BLaER1 treated with 17β-estradiol and CSF1 and Interleukin-3, amounts not matched to agents 10 nM and 100 nM (cell line): Measurements from ENCODE around the gene FBXW10B.
A peak's percentile ranks its signal among the peaks of the same experiment; 100 is the strongest.
"Not testable (repeated sequence)": the region's sequence is repeated elsewhere in the genome, so short reads cannot be mapped to it uniquely, and the experiment has no call there.

Experiments used
- H3K27ac ChIP-seq, 11 experiments: shearing (Covaris generic); formaldehyde crosslinking; 2 replicates each; pipeline ENCODE4 v1.8.1; 2022
- H3K27me3 ChIP-seq, 11 experiments: shearing (Covaris generic); formaldehyde crosslinking; 2 replicates each; pipeline ENCODE4 v1.8.1; 2022
- H3K36me3 ChIP-seq, 11 experiments: shearing (Covaris generic); formaldehyde crosslinking; 2 replicates each; pipeline ENCODE4 v1.8.1; 2022
- H3K4me1 ChIP-seq, 10 experiments: shearing (Covaris generic); formaldehyde crosslinking; 2 replicates each; pipeline ENCODE4 v1.8.1; 2022
- H3K4me2 ChIP-seq, 11 experiments: shearing (Covaris generic); formaldehyde crosslinking; 2 replicates each; pipeline ENCODE4 v1.8.1; 2022
- H3K4me3 ChIP-seq, 10 experiments: shearing (Covaris generic); formaldehyde crosslinking; 2 replicates each; pipeline ENCODE4 v1.8.1; 2022
- H3K9ac ChIP-seq, 11 experiments: shearing (Covaris generic); formaldehyde crosslinking; 2 replicates each; pipeline ENCODE4 v1.8.1; 2022
- H3K9me3 ChIP-seq, 11 experiments: shearing (Covaris generic); formaldehyde crosslinking; replicated peaks in 1 of 11; 2 replicates each; pipeline ENCODE4 v1.8.1; 2022
- H4K20me1 ChIP-seq, 11 experiments: shearing (Covaris generic); formaldehyde crosslinking; 2 replicates each; pipeline ENCODE4 v1.8.1; 2022
- Cebpa-rat ChIP-seq, 11 experiments: shearing (Covaris generic); IDR thresholded peaks; 2 replicates each; pipeline ENCODE4 v1.8.1; 2022

FBXW10B gene

DNA sequence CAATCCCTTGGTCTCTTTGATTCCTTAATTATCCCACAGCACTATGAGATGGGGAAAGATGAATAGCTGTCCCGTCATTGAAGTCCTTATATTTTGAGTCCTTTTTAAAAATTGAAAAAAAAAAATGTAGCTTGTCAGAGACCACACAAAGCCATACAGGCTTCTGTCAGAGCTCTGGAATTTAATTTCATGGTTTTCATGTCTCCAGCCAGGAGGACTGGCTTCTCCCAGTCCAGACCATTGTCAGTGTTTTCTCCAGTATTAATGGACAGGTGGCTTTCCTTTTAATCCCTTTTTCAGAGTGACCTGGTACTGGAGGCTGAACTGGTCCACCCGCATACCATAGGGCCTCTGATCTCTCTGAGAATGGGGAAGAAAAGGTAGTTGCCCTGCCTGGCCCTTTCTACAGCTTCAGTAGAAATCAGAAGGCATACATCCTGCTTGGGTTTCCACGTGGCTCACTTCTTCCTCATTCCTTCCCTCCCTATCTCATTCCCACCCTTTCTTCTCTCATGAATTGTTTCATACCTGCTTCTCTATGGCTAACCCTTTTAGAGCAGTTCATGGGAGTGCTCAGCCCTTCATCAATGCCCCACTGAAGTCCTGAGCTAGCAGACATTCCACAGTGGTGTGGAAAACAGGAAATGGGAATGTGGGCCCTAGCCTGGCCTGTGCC, 35.5 kb upstream of the FBXW10B start:
- peaks cover 25 to 32% (median 26%) of the 10 kb centered on the region in 10 experiments for H3K4me1 ChIP-seq

DNA sequence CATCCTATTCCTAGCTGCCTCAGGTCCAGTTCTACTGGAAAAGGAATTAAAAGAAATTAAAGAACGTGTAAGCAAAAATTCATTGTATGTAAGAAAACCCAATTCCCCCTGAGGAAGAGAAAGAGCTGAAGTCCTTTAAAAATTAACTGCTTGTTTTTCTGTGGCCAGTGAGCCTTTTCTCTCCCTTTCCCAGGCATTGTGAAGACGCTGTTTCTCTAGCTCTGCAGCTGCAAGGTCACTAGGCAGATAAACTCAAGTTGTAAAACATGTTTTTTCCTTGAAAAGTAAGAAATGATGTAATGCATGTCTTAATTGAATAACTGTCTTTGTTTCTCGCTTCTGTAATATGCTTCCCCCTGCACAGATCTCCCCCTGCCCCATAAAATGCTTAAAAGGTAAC, 34.9 kb upstream of the FBXW10B start:
- peaks cover 30 to 36% (median 31%) of the 10 kb centered on the region in 10 experiments for H3K4me1 ChIP-seq

More for the DNA sequence above, 35.5 kb upstream of the FBXW10B start:
- Histone ChIP-seq H3K9ac (no peak overlapping the region), H3K4me2 (peak overlapping the region in 3 of 11 experiments; percentile 5 to 21 (median 5); a peak in 2 of 22 replicates), H3K36me3 (peaks cover 0 to 23% (median 3%) of the 10 kb centered on the region in 11 experiments; a peak in 3 of 22 replicates), H4K20me1 (no peaks in the 10 kb centered on the region), H3K27me3 (no peaks in the 10 kb centered on the region), H3K4me3 (no peak overlapping the region), H3K9me3 (no peaks in the 10 kb centered on the region), H3K27ac (no peak overlapping the region)
- no peak for TF ChIP-seq Cebpa-rat (IDR thresholded peaks at IDR 0.05)

GRCh38 chr17:15652960-15653359, 33.5 kb upstream of the FBXW10B start:
- Histone ChIP-seq H3K36me3 (0 out of 22 replicates have a peak, but pooled peaks cover 0 to 10% (median 0%) of the 10 kb centered on the region in 11 experiments), H3K4me1 (peaks cover 30 to 36% (median 31%) of the 10 kb centered on the region in 10 experiments), H3K27ac (0 out of 22 replicates have a peak overlapping the region, but pooled peaks of 2 of the 11 experiments have one; percentile 71 to 78), H3K9me3 (no peaks in the 10 kb centered on the region), H3K4me3 (no peak overlapping the region), H3K9ac (no peak overlapping the region), H4K20me1 (no peaks in the 10 kb centered on the region), H3K4me2 (no peak overlapping the region), H3K27me3 (no peaks in the 10 kb centered on the region)
- TF ChIP-seq Cebpa-rat (IDR thresholded peaks at IDR 0.05) = no peak

More for the DNA sequence above, 34.9 kb upstream of the FBXW10B start:
- not testable (repeated sequence) for H3K9ac ChIP-seq, H3K27ac ChIP-seq, H3K4me2 ChIP-seq, H3K4me3 ChIP-seq, H3K9me3 ChIP-seq, H3K27me3 ChIP-seq, H4K20me1 ChIP-seq
- H3K36me3 ChIP-seq = peaks cover 0 to 23% (median 3%) of the 10 kb centered on the region in 11 experiments; a peak in 3 of 22 replicates

DNA sequence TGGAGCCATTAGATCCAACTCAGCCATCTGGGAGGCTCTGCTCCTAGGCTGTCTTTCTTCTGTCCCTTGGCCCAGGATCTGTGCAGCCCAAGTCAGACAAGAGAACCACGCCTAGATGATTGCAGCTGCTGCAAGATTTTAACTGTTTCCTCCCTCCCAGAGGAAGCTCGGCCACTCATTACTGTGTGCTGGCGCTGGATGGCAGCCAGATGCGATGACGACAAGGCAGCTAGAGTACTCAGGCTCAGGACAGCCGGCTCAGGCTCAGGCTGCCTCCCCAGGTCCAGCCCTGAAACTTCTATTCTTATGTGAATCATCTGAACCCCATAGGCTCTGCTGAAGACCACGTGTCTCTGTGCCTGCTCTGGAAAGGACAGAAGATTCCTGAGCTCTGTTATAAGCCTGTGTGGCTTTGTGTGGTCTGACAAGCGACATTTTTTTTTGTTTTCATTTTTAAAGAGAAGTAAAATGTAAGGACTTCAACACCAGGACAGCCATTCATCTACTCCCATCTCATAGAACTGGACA, 32.1 kb upstream of the FBXW10B start:
- H3K4me1 ChIP-seq = peaks cover 30 to 36% (median 31%) of the 10 kb centered on the region in 10 experiments
- no peaks in the 10 kb centered on the region for H3K27me3 ChIP-seq
- H3K9me3 ChIP-seq = no peaks in the 10 kb centered on the region
- peak overlapping the region; percentile 36 to 67 (median 51) for H3K4me3 ChIP-seq
- H3K4me2 ChIP-seq = peak overlapping the region; percentile 76 to 99 (median 92)
- peak overlapping the region; percentile 52 to 78 (median 72) for H3K9ac ChIP-seq
- TF ChIP-seq Cebpa-rat (IDR thresholded peaks at IDR 0.05) = no peak
- peak overlapping the region in 10 of 11 experiments; percentile 24 to 80 (median 68); a peak in 20 of 22 replicates for H3K27ac ChIP-seq
- no peaks in the 10 kb centered on the region for H4K20me1 ChIP-seq
- no peaks in the 10 kb centered on the region for H3K36me3 ChIP-seq

- peak overlapping the region; percentile 76 to 99 (median 92) for H3K4me2 ChIP-seq
- peak overlapping the region in 9 of 11 experiments; percentile 59 to 80 (median 71); a peak in 19 of 22 replicates for H3K27ac ChIP-seq
- H3K9me3 ChIP-seq = no peaks in the 10 kb centered on the region
- peak overlapping the region; percentile 52 to 78 (median 72) for H3K9ac ChIP-seq
- no peaks in the 10 kb centered on the region for H3K27me3 ChIP-seq
- no peak for TF ChIP-seq Cebpa-rat (IDR thresholded peaks at IDR 0.05)
- no peaks in the 10 kb centered on the region for H4K20me1 ChIP-seq
- H3K36me3 ChIP-seq = no peaks in the 10 kb centered on the region
- H3K4me3 ChIP-seq = peak overlapping the region; percentile 36 to 67 (median 51)
- peaks cover 30 to 36% (median 31%) of the 10 kb centered on the region in 10 experiments for H3K4me1 ChIP-seq
Measured at GRCh38 chr17:15650741-15651582, 31.5 kb upstream of the FBXW10B start.

GRCh38 chr17:15649861-15650421, 30.4 kb upstream of the FBXW10B start:
- H3K36me3 ChIP-seq = no peaks in the 10 kb centered on the region
- no peak for TF ChIP-seq Cebpa-rat (IDR thresholded peaks at IDR 0.05)
- H3K9ac ChIP-seq = peak overlapping the region in 2 of 11 experiments; percentile 3 to 16; a peak in 1 of 22 replicates
- H3K4me1 ChIP-seq = peaks cover 28 to 36% (median 31%) of the 10 kb centered on the region in 10 experiments
- no peaks in the 10 kb centered on the region for H3K27me3 ChIP-seq
- no peaks in the 10 kb centered on the region for H3K9me3 ChIP-seq
- peak overlapping the region; percentile 76 to 99 (median 92) for H3K4me2 ChIP-seq
- 0 out of 22 replicates have a peak overlapping the region, but pooled peaks of 1 of the 11 experiments have one; percentile 72 for H3K27ac ChIP-seq
- no peaks in the 10 kb centered on the region for H4K20me1 ChIP-seq
- peak overlapping the region in 1 of 10 experiments; percentile 45; a peak in 1 of 20 replicates for H3K4me3 ChIP-seq

GRCh38 chr17:15648386-15648785, 28.9 kb upstream of the FBXW10B start:
- Histone ChIP-seq H3K9ac (no peak overlapping the region), H3K27me3 (no peaks in the 10 kb centered on the region), H3K4me3 (no peak overlapping the region), H3K27ac (no peak overlapping the region), H4K20me1 (no peaks in the 10 kb centered on the region), H3K4me2 (no peak overlapping the region), H3K4me1 (peaks cover 26 to 36% (median 31%) of the 10 kb centered on the region in 10 experiments), H3K9me3 (no peaks in the 10 kb centered on the region), H3K36me3 (no peaks in the 10 kb centered on the region)
- TF ChIP-seq Cebpa-rat (IDR thresholded peaks at IDR 0.05) = no peak

- H3K27me3 ChIP-seq, H4K20me1 ChIP-seq, H3K4me3 ChIP-seq, H3K9me3 ChIP-seq, H3K4me2 ChIP-seq, H3K36me3 ChIP-seq, H3K27ac ChIP-seq, H3K9ac ChIP-seq: not testable (repeated sequence)
- peaks cover 12 to 19% (median 14%) of the 10 kb centered on the region in 10 experiments for H3K4me1 ChIP-seq
Measured at GRCh38 chr17:15645942-15646312, 26.4 kb upstream of the FBXW10B start.

- H3K36me3 ChIP-seq, H3K4me3 ChIP-seq, H3K9ac ChIP-seq, H3K27ac ChIP-seq, H3K9me3 ChIP-seq, H3K4me2 ChIP-seq, H4K20me1 ChIP-seq, H3K27me3 ChIP-seq: not testable (repeated sequence)
- H3K4me1 ChIP-seq = peaks cover 6 to 13% (median 8%) of the 10 kb centered on the region in 10 experiments
Measured at GRCh38 chr17:15645099-15645941, 25.8 kb upstream of the FBXW10B start.

DNA sequence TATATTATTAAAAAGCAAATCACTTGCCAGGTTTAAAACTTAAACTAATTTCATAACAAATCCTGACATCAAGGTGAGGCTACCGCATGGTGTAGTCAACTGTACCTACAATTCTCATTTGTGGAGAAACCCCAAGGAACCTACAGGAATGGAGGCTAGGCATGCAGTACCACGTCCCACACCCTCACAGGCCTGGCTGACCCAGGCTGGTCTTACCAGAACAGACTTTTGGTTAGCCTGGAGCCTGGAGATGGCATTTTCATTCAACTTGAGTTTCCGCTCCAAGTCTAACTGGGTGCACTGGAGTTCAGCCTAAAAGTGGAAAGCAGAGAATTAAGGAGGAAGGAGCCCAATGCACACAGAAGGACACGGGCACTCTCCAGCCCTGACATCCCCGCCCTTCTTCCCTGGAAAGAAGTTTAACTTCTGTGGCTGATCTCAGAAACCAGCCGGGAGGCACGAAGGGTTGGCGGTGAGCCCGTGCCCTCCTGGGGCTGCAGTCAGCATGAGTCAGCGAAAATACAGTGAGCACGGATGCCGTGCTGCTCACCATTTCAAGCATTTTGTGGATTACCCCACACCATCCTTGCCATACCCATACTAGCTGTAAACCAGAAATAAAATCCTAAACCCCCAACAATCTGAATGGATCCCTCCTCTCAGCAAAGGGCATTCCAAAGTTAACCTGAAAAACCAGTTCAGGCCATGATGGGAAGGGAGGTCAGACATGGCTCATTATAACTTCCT, 23.2 kb upstream of the FBXW10B start:
- H3K4me1 ChIP-seq, H4K20me1 ChIP-seq, H3K27me3 ChIP-seq, H3K4me2 ChIP-seq, H3K27ac ChIP-seq, H3K36me3 ChIP-seq, H3K4me3 ChIP-seq, H3K9me3 ChIP-seq, H3K9ac ChIP-seq: not testable (repeated sequence)

- not testable (repeated sequence) for H3K36me3 ChIP-seq, H3K27ac ChIP-seq, H3K4me2 ChIP-seq, H3K9ac ChIP-seq, H3K27me3 ChIP-seq, H3K4me3 ChIP-seq, H3K4me1 ChIP-seq, H4K20me1 ChIP-seq, H3K9me3 ChIP-seq
Measured at GRCh38 chr17:15642014-15642413, 22.5 kb upstream of the FBXW10B start.
